Brain microvascular endothelial cell (primary cell): Measurements from ENCODE around the gene DNAJB13.

Source experiments
- DNase-seq: peaks from one replicate; pipeline ENCODE4 v3.0.0-alpha.2; 2020
- H3K27ac ChIP-seq: fragments of 250-450 bp; sonication (Bioruptor Pico); 2 replicates; pipeline ENCODE4 v1.5.1; 2020; ENCODE audit warnings: mild to moderate bottlenecking, moderate library complexity
- H3K27me3 ChIP-seq: fragments of 250-450 bp; sonication (Bioruptor Pico); replicated peaks from 2 replicates; pipeline ENCODE4 v1.5.1; 2020; ENCODE audit warnings: mild to moderate bottlenecking
- H3K36me3 ChIP-seq: fragments of 250-450 bp; sonication (Bioruptor Pico); replicated peaks from 2 replicates; pipeline ENCODE4 v1.5.1; 2020; ENCODE audit warnings: mild to moderate bottlenecking
- H3K4me3 ChIP-seq: 2 replicates; pipeline ENCODE4 v1.5.1; 2011; ENCODE audit warnings: low read depth, mild to moderate bottlenecking, control low read depth, low read length, moderate library complexity
- CTCF ChIP-seq: IDR thresholded peaks from 2 replicates; pipeline ENCODE4 v1.5.1; 2011; ENCODE audit warnings: low read depth, mild to moderate bottlenecking, moderate library complexity, low read length, control low read depth, inconsistent platforms; ENCODE audit errors: missing control alignments
- in situ Hi-C: cut with HindIII; loops from 2 replicates; pipeline ENCODE4 v1.10.0; 2017; ENCODE audit warnings: low sequenced_read_pairs, low pct_ligation_motif_present

Gene DNAJB13

GRCh38 chr11:74002832-74003231, 52.0 kb downstream of the DNAJB13 start:
- no peaks in the 10 kb centered on the region for H3K27me3 ChIP-seq
- H3K27ac ChIP-seq: no peak overlapping the region
- TF ChIP-seq CTCF: no peak
- in situ Hi-C loops: no loop called here
- H3K4me3 ChIP-seq: no peak overlapping the region
- DNase-seq: no peak
- no peaks in the 10 kb centered on the region for H3K36me3 ChIP-seq

GRCh38 chr11:74004046-74004695, 53.3 kb downstream of the DNAJB13 start:
- in situ Hi-C loops: no loop called here
- Histone ChIP-seq H3K27me3 (no peaks in the 10 kb centered on the region), H3K27ac (no peak overlapping the region), H3K4me3 (no peak overlapping the region), H3K36me3 (no peaks in the 10 kb centered on the region)
- no peak for TF ChIP-seq CTCF
- DNase-seq: no peak

GRCh38 chr11:74004759-74005615, 54.2 kb downstream of the DNAJB13 start:
- no peak for TF ChIP-seq CTCF
- H3K4me3 ChIP-seq: no peak overlapping the region
- no peaks in the 10 kb centered on the region for H3K27me3 ChIP-seq
- no peaks in the 10 kb centered on the region for H3K36me3 ChIP-seq
- no peak for DNase-seq
- in situ Hi-C loops: no loop called here
- H3K27ac ChIP-seq: no peak overlapping the region

GRCh38 chr11:74005721-74006517, 55.1 kb downstream of the DNAJB13 start:
- no peak for DNase-seq
- Histone ChIP-seq H3K27me3 (no peaks in the 10 kb centered on the region), H3K36me3 (no peaks in the 10 kb centered on the region), H3K4me3 (no peak overlapping the region), H3K27ac (no peak overlapping the region)
- in situ Hi-C loops: no loop called here
- no peak for TF ChIP-seq CTCF

GRCh38 chr11:74006743-74007304, 56.0 kb downstream of the DNAJB13 start:
- no peak for TF ChIP-seq CTCF
- Histone ChIP-seq H3K27me3 (no peaks in the 10 kb centered on the region), H3K27ac (no peak overlapping the region), H3K36me3 (no peaks in the 10 kb centered on the region), H3K4me3 (no peak overlapping the region)
- in situ Hi-C loops: no loop called here
- no peak for DNase-seq
